GM18511 (cell line): Measurements from ENCODE around the gene RAMP3.
"Not testable (repeated sequence)": the region's sequence is repeated elsewhere in the genome, so short reads cannot be mapped to it uniquely, and the experiment has no call there.

Experiments used
- ATAC-seq: cut with Tn5 transposase; IDR thresholded peaks from one replicate; pipeline ENCODE4 v1.9.1; 2021; ENCODE audit warnings: mild to moderate bottlenecking, moderate library complexity; ENCODE audit not compliant: unreplicated experiment

The RAMP3 gene

DNA sequence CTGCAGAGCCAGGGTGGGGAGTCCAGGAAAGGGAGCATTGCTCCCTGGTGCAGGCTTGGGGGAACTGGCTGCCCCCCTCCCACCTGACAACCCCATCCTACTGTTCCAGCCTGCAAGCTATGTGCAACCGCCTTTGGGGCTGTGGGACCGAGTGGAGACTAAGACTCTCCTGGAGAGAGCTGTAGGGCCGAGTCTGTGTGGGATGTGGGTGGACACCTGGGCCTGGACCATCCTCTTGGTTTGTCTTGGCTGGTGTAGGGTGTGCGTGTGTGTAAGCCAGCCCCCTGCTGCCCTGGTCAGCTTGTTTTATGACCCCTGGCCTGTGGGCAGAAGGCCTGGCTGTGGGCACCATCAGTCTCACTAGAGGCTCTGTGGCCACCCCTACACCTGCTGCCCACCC lies 1.6 kb upstream of the RAMP3 start:
- no peak for ATAC-seq

GRCh38 chr7:45156516-45157272 lies 897 bp upstream of the RAMP3 start:
- no peak for ATAC-seq

- ATAC-seq = no peak
These were observed 322 bp upstream of the RAMP3 start for GRCh38 chr7:45157286-45157652.

- ATAC-seq = no peak
These were observed 880 bp downstream of the RAMP3 start for GRCh38 chr7:45158471-45158870.

DNA sequence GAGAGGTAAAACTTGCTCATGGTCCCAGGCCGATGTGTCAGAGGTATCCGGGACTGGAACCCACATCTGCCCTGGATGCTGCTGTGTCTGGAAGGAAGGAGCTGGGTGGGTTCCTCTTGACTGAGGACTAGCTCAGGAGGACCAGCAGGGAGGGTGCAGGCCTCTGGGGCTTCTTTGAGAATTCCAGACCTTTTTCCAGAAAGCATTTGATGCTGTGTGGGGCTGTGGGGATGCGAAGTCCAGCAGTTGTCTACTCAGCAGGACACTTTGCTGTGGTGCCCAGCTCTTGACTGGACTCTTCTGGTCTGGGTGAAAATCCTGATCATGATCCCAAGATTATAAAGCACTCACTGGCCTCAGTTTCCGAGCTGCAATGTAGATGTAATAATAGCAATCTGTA lies 1.7 kb downstream of the RAMP3 start:
- no peak for ATAC-seq

DNA sequence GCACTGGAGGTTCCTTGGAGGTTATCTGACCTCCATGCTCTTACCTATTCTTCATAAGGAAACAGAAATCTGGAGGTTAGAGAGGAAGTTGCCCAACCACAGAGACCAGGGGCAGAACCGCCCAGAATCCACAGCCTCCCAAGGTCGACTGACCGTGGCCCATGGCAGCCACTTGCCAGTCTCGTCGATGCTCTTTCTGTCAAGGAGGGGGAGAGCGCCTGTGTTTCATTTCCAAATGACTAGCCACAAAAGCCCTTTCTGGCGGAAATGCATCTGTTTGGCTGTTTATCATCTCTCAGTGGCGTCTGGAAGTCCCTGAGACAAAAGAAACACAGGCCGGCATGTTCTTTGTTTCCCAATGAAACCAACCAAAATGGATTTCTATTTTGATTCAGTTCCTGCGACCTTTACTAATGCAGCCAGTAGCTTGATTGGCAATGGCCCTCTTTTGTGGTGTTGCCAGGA lies 2.9 kb downstream of the RAMP3 start:
- ATAC-seq = peak; percentile 72

DNA sequence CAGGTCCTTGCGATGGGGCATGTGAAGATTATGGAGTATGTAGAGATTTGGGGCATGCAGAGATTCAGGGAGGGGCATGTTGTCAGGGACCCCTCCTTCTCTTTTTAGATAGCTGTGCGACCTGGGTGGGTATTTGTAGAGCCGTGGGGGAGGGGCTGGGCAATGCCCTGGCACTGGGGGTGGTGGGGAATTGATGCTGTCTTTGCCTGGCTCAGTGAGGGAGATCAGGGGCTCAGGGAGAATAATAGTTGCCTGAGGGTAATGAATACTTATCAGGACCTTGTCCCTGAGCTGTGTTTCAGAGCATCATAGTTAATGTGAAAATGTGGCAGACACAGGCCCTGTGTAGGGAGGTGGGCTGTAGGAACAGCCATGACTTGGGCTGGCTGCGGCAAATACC lies 3.5 kb downstream of the RAMP3 start:
- no peak for ATAC-seq

DNA sequence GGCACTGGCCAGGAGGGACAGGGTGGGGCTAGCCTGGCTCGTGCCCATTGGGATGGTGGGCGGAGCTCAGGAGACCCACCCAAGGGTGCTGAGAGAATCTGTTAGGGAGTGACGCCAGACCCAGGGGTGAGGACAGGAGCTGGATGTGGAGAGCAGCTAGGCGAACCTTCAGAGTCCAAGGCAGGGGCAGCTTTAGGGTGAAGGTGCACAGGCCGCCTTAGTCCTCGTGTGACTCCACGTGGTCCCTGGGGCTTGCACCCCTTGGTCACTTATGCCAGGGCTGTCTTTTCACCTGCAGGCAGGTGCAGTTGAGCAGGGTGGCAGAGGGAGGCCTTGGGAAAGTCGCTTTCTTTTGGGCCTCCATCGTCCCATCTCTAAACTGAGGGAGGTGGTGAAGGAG lies 4.3 kb downstream of the RAMP3 start:
- ATAC-seq = no peak

DNA sequence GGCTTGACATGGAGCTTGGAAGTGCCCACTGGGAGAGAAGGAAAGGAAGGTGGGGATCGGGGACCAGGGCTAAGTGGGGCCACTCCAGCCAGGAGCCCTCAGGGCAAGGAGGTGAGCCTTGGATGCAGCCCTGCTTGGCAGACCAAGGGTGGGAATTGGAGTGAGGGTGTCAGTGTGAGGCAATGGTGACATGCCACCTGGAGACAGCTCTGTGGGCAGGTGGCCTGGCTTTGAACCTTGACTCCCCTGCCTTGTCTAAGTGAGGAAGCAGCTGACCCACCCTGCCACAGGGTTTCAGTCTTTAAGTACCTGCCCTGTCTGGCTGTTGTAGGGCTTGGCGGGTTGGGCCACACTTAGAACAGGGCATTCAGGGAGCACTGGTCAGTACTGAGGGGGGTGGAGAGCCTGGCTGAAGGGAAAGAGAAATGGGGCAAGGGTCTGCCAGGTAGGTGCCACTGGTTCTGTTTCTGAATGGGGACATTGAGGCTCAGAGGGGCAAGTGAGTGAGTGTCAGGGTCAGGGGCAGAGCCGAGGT lies 4.8 kb downstream of the RAMP3 start:
- ATAC-seq = no peak

DNA sequence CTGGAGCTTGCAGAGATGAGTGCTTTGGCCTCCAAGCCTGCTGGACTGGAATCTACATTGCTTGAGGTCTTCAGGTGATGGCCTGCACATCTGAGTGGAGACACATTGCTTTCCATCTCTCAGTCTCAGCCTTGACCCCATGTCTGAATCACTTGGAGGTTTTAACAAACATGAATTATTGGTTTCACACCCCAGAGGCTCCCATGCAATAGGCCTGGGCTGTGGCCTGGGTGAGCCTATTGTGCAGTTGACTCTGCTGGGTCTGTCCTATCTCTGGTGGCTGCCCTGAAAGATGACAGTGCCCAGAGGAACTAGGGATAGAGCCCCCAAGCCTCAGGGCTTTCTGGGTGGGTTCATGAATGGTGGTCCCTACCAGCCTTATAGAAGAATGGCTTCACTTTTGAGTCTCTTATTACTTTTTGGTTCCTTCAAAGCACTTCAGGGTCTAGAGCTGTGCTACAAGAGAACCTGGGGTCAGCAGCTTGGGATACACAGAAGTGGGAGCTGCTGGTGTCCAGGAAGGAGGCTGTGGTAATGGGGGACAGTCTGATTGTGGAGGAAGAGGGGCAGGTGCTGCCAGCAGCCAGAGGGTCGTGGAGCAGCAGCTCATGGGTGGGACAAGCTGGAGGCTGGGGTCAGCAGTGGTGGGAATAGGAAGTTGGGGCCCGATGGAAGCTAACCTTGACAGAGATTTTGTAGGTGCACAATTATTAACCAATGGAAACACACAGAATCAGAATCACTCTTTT lies 5.5 kb downstream of the RAMP3 start:
- ATAC-seq = no peak

DNA sequence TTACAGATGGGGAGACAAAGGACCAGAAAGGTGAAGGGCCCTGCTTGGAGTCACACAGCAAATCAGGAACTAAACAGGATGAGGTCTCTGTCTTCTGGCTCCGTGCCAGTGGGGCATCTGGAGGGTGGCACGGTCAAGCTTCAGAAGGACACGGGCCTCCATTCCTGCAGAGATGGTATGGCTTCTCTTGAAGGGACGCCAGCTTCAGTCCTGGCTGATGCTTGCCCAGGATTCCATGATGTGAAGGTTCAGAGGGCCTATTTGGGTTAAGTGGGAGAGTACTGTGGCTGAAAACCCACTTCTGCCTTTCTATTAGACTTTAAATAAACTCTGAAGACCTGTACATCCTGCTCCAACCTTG lies 6.1 kb downstream of the RAMP3 start:
- no peak for ATAC-seq

GRCh38 chr7:45164271-45164670 lies 6.7 kb downstream of the RAMP3 start:
- not testable (repeated sequence) for ATAC-seq

DNA sequence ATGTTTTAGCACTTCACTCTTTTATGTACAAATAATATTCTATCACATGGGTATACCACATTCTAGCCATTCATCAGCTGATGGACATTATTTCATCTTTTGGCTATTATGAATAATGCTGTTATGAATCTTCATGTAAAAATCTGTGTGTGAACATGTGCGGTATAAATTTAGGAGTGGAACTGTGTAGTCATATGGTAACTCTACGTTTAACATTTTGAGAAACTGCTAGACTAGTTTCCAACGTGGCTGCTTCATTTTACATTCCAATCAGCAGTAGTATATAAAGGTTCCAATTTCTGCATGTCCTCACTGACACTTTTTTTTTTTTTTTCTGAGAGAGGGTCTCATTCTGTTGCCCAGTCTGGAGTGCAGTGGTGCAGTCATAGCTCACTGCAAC lies 8.3 kb downstream of the RAMP3 start:
- no peak for ATAC-seq

GRCh38 chr7:45171946-45172345 lies 14.4 kb downstream of the RAMP3 start:
- no peak for ATAC-seq

DNA sequence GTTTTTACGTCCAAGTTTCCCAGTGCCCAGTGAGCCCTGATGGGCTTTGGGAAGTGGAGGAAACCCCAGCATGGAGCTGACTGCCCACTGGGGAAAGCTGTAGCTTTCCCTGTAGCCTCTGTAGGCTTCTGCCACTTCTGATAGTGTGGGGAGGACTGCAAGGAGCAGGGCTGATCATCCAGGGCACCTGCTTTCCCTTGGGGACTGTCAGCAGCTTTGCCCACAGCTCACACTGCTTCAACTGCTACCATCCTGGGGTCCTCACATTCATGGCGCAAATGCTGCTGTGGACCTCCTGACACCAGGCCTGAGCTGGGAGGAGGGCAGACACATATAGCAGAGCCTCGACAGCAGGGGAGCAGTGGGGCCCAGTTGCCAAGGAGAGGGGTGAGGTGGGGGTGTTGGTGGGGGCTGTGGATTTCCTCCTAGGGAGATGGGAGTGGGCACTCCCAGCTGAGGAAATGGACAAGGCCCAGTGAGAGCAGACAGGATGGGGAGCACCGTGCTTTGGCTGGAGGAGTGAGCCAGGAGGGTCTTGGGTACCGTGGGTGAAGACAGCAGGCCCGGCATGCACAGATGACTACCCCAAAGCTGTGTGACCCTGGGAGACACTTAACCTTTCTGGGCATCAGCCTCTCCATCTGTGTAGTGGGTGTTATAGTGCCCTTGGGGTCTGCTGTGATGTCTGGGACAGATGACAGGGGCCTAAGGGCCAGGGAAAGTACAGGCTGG lies 16.2 kb downstream of the RAMP3 start:
- no peak for ATAC-seq

DNA sequence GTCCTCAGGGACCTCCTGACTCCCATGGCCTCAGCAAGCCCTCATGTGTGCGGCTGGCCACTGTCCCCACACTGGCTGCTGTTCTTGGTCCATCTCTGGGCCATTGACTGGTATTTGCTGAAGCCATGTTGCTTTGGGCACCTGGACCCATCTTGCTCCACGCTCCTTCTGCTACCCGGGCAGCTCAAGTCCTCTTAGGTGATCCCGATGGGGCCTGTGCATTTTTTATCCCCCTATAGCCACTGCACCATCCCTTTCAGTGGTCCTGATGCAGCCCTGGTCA lies 16.7 kb downstream of the RAMP3 start:
- no peak for ATAC-seq

GRCh38 chr7:45174966-45175765 lies 17.6 kb downstream of the RAMP3 start:
- ATAC-seq = no peak

- no peak for ATAC-seq
These were observed 18.5 kb downstream of the RAMP3 start for GRCh38 chr7:45176091-45176490.

DNA sequence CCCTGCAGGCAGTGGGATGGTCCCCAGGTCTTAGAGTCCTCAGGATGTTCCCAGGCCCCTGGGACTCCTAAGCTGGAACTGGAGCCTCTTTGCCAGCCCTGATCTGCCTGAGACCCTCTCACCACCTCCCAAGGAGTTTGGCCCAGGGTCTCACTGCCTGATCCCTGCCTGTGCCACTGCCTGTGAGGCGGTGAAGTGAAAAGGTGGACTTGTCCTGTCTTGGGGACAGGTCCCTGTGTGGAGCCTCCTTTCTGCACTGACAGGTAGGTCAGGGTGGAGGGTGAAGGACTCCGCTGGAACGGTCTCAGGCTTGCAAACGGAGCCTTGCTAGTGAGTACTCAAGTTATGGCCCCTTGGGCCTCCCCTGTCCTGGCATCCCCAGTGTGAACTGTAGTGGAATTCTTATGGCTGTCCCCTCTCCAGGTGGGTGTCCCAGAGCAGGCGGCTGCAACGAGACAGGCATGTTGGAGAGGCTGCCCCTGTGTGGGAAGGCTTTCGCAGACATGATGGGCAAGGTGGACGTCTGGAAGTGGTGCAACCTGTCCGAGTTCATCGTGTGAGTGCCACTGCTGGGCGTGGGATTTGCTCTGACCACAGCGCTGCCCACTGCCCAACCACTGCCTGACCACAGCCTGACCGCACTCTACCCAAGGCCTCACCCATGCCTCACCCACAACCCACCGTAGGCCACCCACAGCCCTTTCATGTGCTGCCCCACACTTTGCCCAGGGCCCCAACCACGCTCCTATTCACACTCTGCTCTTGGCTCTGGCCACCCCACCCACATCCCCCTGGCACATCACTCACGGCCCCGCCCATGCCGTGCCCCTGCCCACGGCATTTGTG lies 19.5 kb downstream of the RAMP3 start:
- no peak for ATAC-seq

GRCh38 chr7:45177801-45178200 lies 20.2 kb downstream of the RAMP3 start:
- ATAC-seq = no peak
